Measurements from ENCODE around the gene GALNT12. TPM values are rescaled to one million over a fixed set of nuclear protein-coding genes. Genes with fewer than 3 reads are reported as not detected.

The GALNT12 gene
- total and polyA plus RNA-seq, 2 experiments from 2014 or later = 14.6 to 23.6 TPM

GRCh38 chr9:98864281-98865174, 57.1 kb downstream of the GALNT12 start:
- Histone ChIP-seq H3K4me2 (no peak overlapping the region), H2AFZ (no peak overlapping the region), H3K4me3 (no peak overlapping the region), H3K27ac (ENCODE audit: low read depth) (no peak overlapping the region), H3K79me2 (replicated peaks; ENCODE audit: insufficient read depth) (no peaks in the 10 kb centered on the region), H3K36me3 (ENCODE audit: insufficient read depth) (no peaks in the 10 kb centered on the region), H3F3A (replicated peaks; ENCODE audit: low read depth) (no peaks in the 10 kb centered on the region), H3K4me1 (ENCODE audit: insufficient read depth) (no peaks in the 10 kb centered on the region), H3K9me2 (ENCODE audit: insufficient read depth) (0 out of 2 replicates have a peak, but pooled peaks cover 12% of the 10 kb centered on the region), H4K20me1 (replicated peaks; ENCODE audit: insufficient read depth) (no peaks in the 10 kb centered on the region), H3K27me3 (ENCODE audit: insufficient read depth) (no peaks in the 10 kb centered on the region)
- TF ChIP-seq EZH2 (IDR thresholded peaks at IDR 0.05; ENCODE audit: low read depth, unreplicated experiment) (no peak), CTCF (conservative IDR thresholded peaks at IDR 0.05; ENCODE audit: low read depth in 2 of 2) (no peak)
- H3K27me3 Mint-ChIP-seq (ENCODE audit: insufficient read depth, low read depth, poor library complexity) = peaks cover 4% of the 10 kb centered on the region
- peaks cover 5% of the 10 kb centered on the region; the same call in 1 of the 3 replicates for H3K9me3 Mint-ChIP-seq
- H3K4me1 Mint-ChIP-seq = no peaks in the 10 kb centered on the region
- ATAC-seq = no peak
- DNase-seq (ENCODE audit: low spot score) = no peak
- H3K36me3 Mint-ChIP-seq (ENCODE audit: low read depth) = no peaks in the 10 kb centered on the region
- no peak overlapping the region for H3K27ac Mint-ChIP-seq
- H3K4me3 Mint-ChIP-seq = no peak overlapping the region

DNA sequence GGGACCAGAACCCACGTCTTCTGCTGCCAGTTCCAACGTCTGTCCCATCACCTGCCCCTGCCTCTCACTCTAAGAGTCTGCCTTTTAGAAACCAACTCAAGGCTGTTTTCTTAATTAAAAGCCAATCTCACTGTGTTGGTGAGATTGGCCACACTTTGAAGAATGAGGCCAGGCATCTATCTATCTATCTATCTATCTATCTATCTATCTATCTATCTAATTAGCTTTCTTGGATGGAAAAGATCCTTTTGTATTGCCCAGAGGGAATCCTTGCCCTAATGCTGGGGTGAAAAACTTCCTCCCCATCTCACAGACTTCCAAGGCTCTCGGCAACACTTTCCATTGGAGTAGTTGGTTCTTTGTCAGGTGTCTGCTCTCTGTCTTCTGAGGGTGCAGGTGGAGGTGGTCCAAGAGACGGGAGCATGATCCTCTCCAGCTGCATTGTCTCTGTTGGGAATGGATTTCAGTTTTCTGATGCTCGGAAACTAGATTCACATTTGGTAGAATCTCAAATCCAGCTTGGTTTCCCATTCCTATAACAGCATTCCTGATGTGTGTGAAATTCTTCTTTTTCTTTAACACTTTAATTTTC, 57.9 kb downstream of the GALNT12 start:
- H3K4me2 ChIP-seq = no peak overlapping the region
- TF ChIP-seq EZH2phosphoT487 (IDR thresholded peaks at IDR 0.05; ENCODE audit: unreplicated experiment) (no peak), EZH2 (IDR thresholded peaks at IDR 0.05; ENCODE audit: low read depth, unreplicated experiment) (no peak), POLR2AphosphoS5 (IDR thresholded peaks at IDR 0.05; ENCODE audit: low read depth) (no peak), NANOG (IDR thresholded peaks at IDR 0.05; ENCODE audit: borderline replicate concordance) (no peak), ZNF331 (CRISPR knock-in tag; IDR thresholded peaks at IDR 0.05; ENCODE audit: low read depth) (no peak), JUNB (IDR thresholded peaks at IDR 0.05; ENCODE audit: unreplicated experiment) (no peak)
- TF ChIP-seq, protein P1, sequence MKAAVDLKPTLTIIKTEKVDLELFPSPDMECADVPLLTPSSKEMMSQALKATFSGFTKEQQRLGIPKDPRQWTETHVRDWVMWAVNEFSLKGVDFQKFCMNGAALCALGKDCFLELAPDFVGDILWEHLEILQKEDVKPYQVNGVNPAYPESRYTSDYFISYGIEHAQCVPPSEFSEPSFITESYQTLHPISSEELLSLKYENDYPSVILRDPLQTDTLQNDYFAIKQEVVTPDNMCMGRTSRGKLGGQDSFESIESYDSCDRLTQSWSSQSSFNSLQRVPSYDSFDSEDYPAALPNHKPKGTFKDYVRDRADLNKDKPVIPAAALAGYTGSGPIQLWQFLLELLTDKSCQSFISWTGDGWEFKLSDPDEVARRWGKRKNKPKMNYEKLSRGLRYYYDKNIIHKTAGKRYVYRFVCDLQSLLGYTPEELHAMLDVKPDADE (IDR thresholded peaks at IDR 0.05) = no peak
- TF ChIP-seq, protein P2, sequence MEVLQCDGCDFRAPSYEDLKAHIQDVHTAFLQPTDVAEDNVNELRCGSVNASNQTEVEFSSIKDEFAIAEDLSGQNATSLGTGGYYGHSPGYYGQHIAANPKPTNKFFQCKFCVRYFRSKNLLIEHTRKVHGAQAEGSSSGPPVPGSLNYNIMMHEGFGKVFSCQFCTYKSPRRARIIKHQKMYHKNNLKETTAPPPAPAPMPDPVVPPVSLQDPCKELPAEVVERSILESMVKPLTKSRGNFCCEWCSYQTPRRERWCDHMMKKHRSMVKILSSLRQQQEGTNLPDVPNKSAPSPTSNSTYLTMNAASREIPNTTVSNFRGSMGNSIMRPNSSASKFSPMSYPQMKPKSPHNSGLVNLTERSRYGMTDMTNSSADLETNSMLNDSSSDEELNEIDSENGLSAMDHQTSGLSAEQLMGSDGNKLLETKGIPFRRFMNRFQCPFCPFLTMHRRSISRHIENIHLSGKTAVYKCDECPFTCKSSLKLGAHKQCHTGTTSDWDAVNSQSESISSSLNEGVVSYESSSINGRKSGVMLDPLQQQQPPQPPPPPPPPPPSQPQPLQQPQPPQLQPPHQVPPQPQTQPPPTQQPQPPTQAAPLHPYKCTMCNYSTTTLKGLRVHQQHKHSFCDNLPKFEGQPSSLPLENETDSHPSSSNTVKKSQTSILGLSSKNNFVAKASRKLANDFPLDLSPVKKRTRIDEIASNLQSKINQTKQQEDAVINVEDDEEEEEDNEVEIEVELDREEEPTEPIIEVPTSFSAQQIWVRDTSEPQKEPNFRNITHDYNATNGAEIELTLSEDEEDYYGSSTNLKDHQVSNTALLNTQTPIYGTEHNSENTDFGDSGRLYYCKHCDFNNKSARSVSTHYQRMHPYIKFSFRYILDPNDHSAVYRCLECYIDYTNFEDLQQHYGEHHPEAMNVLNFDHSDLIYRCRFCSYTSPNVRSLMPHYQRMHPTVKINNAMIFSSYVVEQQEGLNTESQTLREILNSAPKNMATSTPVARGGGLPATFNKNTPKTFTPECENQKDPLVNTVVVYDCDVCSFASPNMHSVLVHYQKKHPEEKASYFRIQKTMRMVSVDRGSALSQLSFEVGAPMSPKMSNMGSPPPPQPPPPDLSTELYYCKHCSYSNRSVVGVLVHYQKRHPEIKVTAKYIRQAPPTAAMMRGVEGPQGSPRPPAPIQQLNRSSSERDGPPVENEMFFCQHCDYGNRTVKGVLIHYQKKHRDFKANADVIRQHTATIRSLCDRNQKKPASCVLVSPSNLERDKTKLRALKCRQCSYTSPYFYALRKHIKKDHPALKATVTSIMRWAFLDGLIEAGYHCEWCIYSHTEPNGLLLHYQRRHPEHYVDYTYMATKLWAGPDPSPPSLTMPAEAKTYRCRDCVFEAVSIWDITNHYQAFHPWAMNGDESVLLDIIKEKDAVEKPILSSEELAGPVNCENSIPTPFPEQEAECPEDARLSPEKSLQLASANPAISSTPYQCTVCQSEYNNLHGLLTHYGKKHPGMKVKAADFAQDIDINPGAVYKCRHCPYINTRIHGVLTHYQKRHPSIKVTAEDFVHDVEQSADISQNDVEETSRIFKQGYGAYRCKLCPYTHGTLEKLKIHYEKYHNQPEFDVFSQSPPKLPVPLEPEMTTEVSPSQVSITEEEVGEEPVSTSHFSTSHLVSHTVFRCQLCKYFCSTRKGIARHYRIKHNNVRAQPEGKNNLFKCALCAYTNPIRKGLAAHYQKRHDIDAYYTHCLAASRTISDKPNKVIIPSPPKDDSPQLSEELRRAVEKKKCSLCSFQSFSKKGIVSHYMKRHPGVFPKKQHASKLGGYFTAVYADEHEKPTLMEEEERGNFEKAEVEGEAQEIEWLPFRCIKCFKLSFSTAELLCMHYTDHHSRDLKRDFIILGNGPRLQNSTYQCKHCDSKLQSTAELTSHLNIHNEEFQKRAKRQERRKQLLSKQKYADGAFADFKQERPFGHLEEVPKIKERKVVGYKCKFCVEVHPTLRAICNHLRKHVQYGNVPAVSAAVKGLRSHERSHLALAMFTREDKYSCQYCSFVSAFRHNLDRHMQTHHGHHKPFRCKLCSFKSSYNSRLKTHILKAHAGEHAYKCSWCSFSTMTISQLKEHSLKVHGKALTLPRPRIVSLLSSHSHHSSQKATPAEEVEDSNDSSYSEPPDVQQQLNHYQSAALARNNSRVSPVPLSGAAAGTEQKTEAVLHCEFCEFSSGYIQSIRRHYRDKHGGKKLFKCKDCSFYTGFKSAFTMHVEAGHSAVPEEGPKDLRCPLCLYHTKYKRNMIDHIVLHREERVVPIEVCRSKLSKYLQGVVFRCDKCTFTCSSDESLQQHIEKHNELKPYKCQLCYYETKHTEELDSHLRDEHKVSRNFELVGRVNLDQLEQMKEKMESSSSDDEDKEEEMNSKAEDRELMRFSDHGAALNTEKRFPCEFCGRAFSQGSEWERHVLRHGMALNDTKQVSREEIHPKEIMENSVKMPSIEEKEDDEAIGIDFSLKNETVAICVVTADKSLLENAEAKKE (CRISPR knock-in tag; IDR thresholded peaks at IDR 0.05) = no peak

More for the DNA sequence above, 57.9 kb downstream of the GALNT12 start:
- H3K27me3 Mint-ChIP-seq (ENCODE audit: insufficient read depth, low read depth, poor library complexity) = peaks cover 1% of the 10 kb centered on the region
- ATAC-seq = no peak
- Histone ChIP-seq H3K27ac (ENCODE audit: low read depth) (no peak overlapping the region), H3K79me2 (replicated peaks; ENCODE audit: insufficient read depth) (no peaks in the 10 kb centered on the region), H3F3A (replicated peaks; ENCODE audit: low read depth) (no peaks in the 10 kb centered on the region), H3K36me3 (ENCODE audit: insufficient read depth) (no peaks in the 10 kb centered on the region), H2AFZ (no peak overlapping the region), H3K4me1 (ENCODE audit: insufficient read depth) (no peaks in the 10 kb centered on the region), H3K4me3 (no peak overlapping the region), H3K9me2 (ENCODE audit: insufficient read depth) (0 out of 2 replicates have a peak, but pooled peaks cover 12% of the 10 kb centered on the region), H3K27me3 (ENCODE audit: insufficient read depth) (no peaks in the 10 kb centered on the region), H4K20me1 (replicated peaks; ENCODE audit: insufficient read depth) (no peaks in the 10 kb centered on the region)
- H3K9me3 Mint-ChIP-seq = 0 out of 3 replicates have a peak, but pooled peaks cover 5% of the 10 kb centered on the region
- H3K4me1 Mint-ChIP-seq = no peaks in the 10 kb centered on the region
- no peak for DNase-seq (ENCODE audit: low spot score)
- no peaks in the 10 kb centered on the region for H3K36me3 Mint-ChIP-seq (ENCODE audit: low read depth)
- H3K27ac Mint-ChIP-seq = no peak overlapping the region
- H3K4me3 Mint-ChIP-seq = no peak overlapping the region
